GM12873 (cell line): ENCODE data around the gene RAB26.

ENCODE experiments used
- TF ChIP-seq, protein P1 (sequence below): IDR thresholded peaks from 2 replicates; pipeline ENCODE4 v1.5.1; 2012; ENCODE audit warnings: low read depth, mild to moderate bottlenecking, moderate library complexity, low read length, control low read depth; ENCODE audit not compliant: insufficient read depth; ENCODE audit errors: missing control alignments

Gene RAB26

GRCh38 chr16:2194852-2195321, 46.5 kb downstream of the RAB26 start:
- TF ChIP-seq, protein P1, sequence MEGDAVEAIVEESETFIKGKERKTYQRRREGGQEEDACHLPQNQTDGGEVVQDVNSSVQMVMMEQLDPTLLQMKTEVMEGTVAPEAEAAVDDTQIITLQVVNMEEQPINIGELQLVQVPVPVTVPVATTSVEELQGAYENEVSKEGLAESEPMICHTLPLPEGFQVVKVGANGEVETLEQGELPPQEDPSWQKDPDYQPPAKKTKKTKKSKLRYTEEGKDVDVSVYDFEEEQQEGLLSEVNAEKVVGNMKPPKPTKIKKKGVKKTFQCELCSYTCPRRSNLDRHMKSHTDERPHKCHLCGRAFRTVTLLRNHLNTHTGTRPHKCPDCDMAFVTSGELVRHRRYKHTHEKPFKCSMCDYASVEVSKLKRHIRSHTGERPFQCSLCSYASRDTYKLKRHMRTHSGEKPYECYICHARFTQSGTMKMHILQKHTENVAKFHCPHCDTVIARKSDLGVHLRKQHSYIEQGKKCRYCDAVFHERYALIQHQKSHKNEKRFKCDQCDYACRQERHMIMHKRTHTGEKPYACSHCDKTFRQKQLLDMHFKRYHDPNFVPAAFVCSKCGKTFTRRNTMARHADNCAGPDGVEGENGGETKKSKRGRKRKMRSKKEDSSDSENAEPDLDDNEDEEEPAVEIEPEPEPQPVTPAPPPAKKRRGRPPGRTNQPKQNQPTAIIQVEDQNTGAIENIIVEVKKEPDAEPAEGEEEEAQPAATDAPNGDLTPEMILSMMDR, result peak; percentile 76

- TF ChIP-seq, protein P1, result no peak
Measured at GRCh38 chr16:2195322-2196161, 47.1 kb downstream of the RAB26 start.

DNA sequence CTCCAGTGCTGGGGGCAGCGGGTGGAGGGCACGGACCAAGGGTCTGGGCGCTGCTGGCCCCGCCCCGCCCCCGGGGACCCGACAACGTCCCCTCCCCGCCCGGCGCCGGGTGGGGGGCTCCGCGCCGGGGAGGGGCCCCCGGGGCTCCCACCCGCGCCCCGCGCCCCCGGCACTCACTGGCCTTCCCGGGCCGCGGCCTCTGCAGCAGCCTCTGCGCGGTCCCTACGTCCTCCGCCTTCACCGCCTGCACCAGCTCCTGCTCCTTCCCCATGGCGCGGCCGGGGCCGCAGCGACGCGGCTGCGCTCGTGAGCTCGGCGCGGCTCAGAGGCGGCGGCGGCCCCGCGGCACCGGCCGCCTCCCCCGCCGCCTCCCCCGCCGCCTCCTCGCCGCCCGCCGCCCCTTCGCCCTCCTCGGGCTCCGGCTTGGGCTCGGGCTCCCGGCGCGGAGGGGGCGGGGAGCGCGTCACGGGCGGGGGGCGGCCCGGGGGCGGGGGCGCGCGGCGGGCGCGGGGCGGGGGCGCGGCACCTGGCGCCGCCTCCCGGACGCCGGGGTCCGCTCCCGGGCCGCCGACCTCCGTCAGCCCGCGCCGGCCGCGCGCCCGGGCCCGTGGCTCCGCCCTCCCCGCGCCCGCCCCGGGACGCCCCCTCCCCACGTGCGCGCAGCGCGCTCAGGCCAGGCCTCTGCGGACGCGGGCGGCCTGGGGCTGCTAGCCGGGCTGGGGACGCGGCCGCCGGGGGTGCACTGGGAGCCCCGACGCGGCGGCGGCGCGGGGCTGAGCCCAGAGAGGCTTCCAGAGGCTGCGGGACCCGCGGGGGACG, 47.9 kb downstream of the RAB26 start, which contains the start of gene CASKIN1:
CASKIN1 (minus strand) TSS at position 444 of the 819 bp plus-strand sequence; CDS start at position 271, 173 bp downstream.
- TF ChIP-seq, protein P1, result no peak

GRCh38 chr16:2196981-2197511, 48.6 kb downstream of the RAB26 start:
- TF ChIP-seq, protein P1, result no peak

- TF ChIP-seq, protein P1, result no peak
Measured at GRCh38 chr16:2197765-2198164, 49.3 kb downstream of the RAB26 start.

- TF ChIP-seq, protein P1, result no peak
Measured at GRCh38 chr16:2198283-2198682, 49.9 kb downstream of the RAB26 start.

- TF ChIP-seq, protein P1, result no peak
Measured at GRCh38 chr16:2199095-2199494, 50.7 kb downstream of the RAB26 start.
